ENCODE data around the gene ENOX1.

Gene ENOX1

GRCh38 chr13:43167731-43168130 lies 619.0 kb downstream of the ENOX1 start:
- no peak overlapping the region for H3K4me3 Mint-ChIP-seq

GRCh38 chr13:43166644-43167457 lies 619.9 kb downstream of the ENOX1 start:
- Mint-ChIP-seq H3K27ac (no peak overlapping the region), H3K9me3 (no peaks in the 10 kb centered on the region), H3K27me3 (peaks cover 3% of the 10 kb centered on the region), H3K4me1 (no peaks in the 10 kb centered on the region), H3K36me3 (no peaks in the 10 kb centered on the region), H3K4me3 (no peak overlapping the region)

More at GRCh38 chr13:43167731-43168130, 619.0 kb downstream of the ENOX1 start:
- H3K4me1 Mint-ChIP-seq, result no peaks in the 10 kb centered on the region
- no peaks in the 10 kb centered on the region for H3K9me3 Mint-ChIP-seq
- peaks cover 3% of the 10 kb centered on the region for H3K27me3 Mint-ChIP-seq
- no peak overlapping the region for H3K27ac Mint-ChIP-seq
- H3K36me3 Mint-ChIP-seq, result no peaks in the 10 kb centered on the region

All from activated naive CD4-positive, alpha-beta T cell treated with anti-CD3 and anti-CD28 coated beads, Interleukin-2, amount 50 U/mL, for 24 hours (primary cell).